ENCODE data around the gene NMNAT3.

The NMNAT3 gene

GRCh38 chr3:139694542-139694941 lies 16.8 kb upstream of the NMNAT3 start:
- Histone ChIP-seq H3K27ac (ENCODE audit: low read depth, low read length) (no peak overlapping the region), H3K27me3 (ENCODE audit: control insufficient read depth in 1 of 2, insufficient read depth in 2 of 2, low read length in 2 of 2) (no peaks in the 10 kb centered on the region), H3K9me3 (ENCODE audit: low read length) (no peaks in the 10 kb centered on the region), H3K9ac (ENCODE audit: low read length) (no peak overlapping the region), H3K36me3 (ENCODE audit: insufficient read depth, low read length) (no peaks in the 10 kb centered on the region), H3K4me3 (ENCODE audit: low read depth in 1 of 2, low read length in 2 of 2) (no peak overlapping the region), H3K4me1 (ENCODE audit: insufficient read depth, low read length) (no peaks in the 10 kb centered on the region)

GRCh38 chr3:139691619-139692018 lies 13.8 kb upstream of the NMNAT3 start:
- Histone ChIP-seq H3K9ac (ENCODE audit: low read length) (no peak overlapping the region), H3K36me3 (ENCODE audit: insufficient read depth, low read length) (no peaks in the 10 kb centered on the region), H3K9me3 (ENCODE audit: low read length) (no peaks in the 10 kb centered on the region), H3K4me1 (ENCODE audit: insufficient read depth, low read length) (no peaks in the 10 kb centered on the region), H3K27me3 (ENCODE audit: control insufficient read depth in 1 of 2, insufficient read depth in 2 of 2, low read length in 2 of 2) (no peaks in the 10 kb centered on the region), H3K4me3 (ENCODE audit: low read depth in 1 of 2, low read length in 2 of 2) (no peak overlapping the region), H3K27ac (ENCODE audit: low read depth, low read length) (no peak overlapping the region)

- Histone ChIP-seq H3K4me3 (ENCODE audit: low read depth in 1 of 2, low read length in 2 of 2) (no peak overlapping the region), H3K27me3 (ENCODE audit: control insufficient read depth in 1 of 2, insufficient read depth in 2 of 2, low read length in 2 of 2) (no peaks in the 10 kb centered on the region), H3K27ac (ENCODE audit: low read depth, low read length) (no peak overlapping the region), H3K36me3 (ENCODE audit: insufficient read depth, low read length) (no peaks in the 10 kb centered on the region), H3K4me1 (ENCODE audit: insufficient read depth, low read length) (no peaks in the 10 kb centered on the region), H3K9ac (ENCODE audit: low read length) (no peak overlapping the region), H3K9me3 (ENCODE audit: low read length) (no peaks in the 10 kb centered on the region)
These were observed 12.0 kb upstream of the NMNAT3 start for GRCh38 chr3:139689708-139690228.

GRCh38 chr3:139689122-139689521 lies 11.3 kb upstream of the NMNAT3 start:
- H3K4me1 ChIP-seq (ENCODE audit: insufficient read depth, low read length) = no peaks in the 10 kb centered on the region
- no peak overlapping the region for H3K9ac ChIP-seq (ENCODE audit: low read length)
- no peaks in the 10 kb centered on the region for H3K36me3 ChIP-seq (ENCODE audit: insufficient read depth, low read length)
- H3K27ac ChIP-seq (ENCODE audit: low read depth, low read length) = no peak overlapping the region
- H3K27me3 ChIP-seq (ENCODE audit: control insufficient read depth in 1 of 2, insufficient read depth in 2 of 2, low read length in 2 of 2) = no peaks in the 10 kb centered on the region
- no peaks in the 10 kb centered on the region for H3K9me3 ChIP-seq (ENCODE audit: low read length)
- no peak overlapping the region for H3K4me3 ChIP-seq (ENCODE audit: low read depth in 1 of 2, low read length in 2 of 2)

GRCh38 chr3:139687431-139687830 lies 9.7 kb upstream of the NMNAT3 start:
- Histone ChIP-seq H3K4me3 (ENCODE audit: low read depth in 1 of 2, low read length in 2 of 2) (no peak overlapping the region), H3K27me3 (ENCODE audit: control insufficient read depth in 1 of 2, insufficient read depth in 2 of 2, low read length in 2 of 2) (no peaks in the 10 kb centered on the region), H3K4me1 (ENCODE audit: insufficient read depth, low read length) (no peaks in the 10 kb centered on the region), H3K36me3 (ENCODE audit: insufficient read depth, low read length) (no peaks in the 10 kb centered on the region), H3K9ac (ENCODE audit: low read length) (no peak overlapping the region), H3K9me3 (ENCODE audit: low read length) (no peaks in the 10 kb centered on the region), H3K27ac (ENCODE audit: low read depth, low read length) (no peak overlapping the region)

GRCh38 chr3:139686624-139687023 lies 8.9 kb upstream of the NMNAT3 start:
- no peak overlapping the region for H3K9ac ChIP-seq (ENCODE audit: low read length)
- no peaks in the 10 kb centered on the region for H3K36me3 ChIP-seq (ENCODE audit: insufficient read depth, low read length)
- no peaks in the 10 kb centered on the region for H3K9me3 ChIP-seq (ENCODE audit: low read length)
- no peak overlapping the region for H3K27ac ChIP-seq (ENCODE audit: low read depth, low read length)
- no peaks in the 10 kb centered on the region for H3K4me1 ChIP-seq (ENCODE audit: insufficient read depth, low read length)
- H3K4me3 ChIP-seq (ENCODE audit: low read depth in 1 of 2, low read length in 2 of 2) = no peak overlapping the region
- H3K27me3 ChIP-seq (ENCODE audit: control insufficient read depth in 1 of 2, insufficient read depth in 2 of 2, low read length in 2 of 2) = no peaks in the 10 kb centered on the region

- H3K36me3 ChIP-seq (ENCODE audit: insufficient read depth, low read length) = no peaks in the 10 kb centered on the region
- no peaks in the 10 kb centered on the region for H3K9me3 ChIP-seq (ENCODE audit: low read length)
- H3K27ac ChIP-seq (ENCODE audit: low read depth, low read length) = no peak overlapping the region
- H3K4me3 ChIP-seq (ENCODE audit: low read depth in 1 of 2, low read length in 2 of 2) = no peak overlapping the region
- H3K27me3 ChIP-seq (ENCODE audit: control insufficient read depth in 1 of 2, insufficient read depth in 2 of 2, low read length in 2 of 2) = no peaks in the 10 kb centered on the region
- H3K9ac ChIP-seq (ENCODE audit: low read length) = no peak overlapping the region
- no peaks in the 10 kb centered on the region for H3K4me1 ChIP-seq (ENCODE audit: insufficient read depth, low read length)
These were observed 8.4 kb upstream of the NMNAT3 start for GRCh38 chr3:139686206-139686605.

- no peaks in the 10 kb centered on the region for H3K27me3 ChIP-seq (ENCODE audit: control insufficient read depth in 1 of 2, insufficient read depth in 2 of 2, low read length in 2 of 2)
- no peaks in the 10 kb centered on the region for H3K9me3 ChIP-seq (ENCODE audit: low read length)
- peaks cover 10% of the 10 kb centered on the region for H3K4me1 ChIP-seq (ENCODE audit: insufficient read depth, low read length)
- H3K4me3 ChIP-seq (ENCODE audit: low read depth in 1 of 2, low read length in 2 of 2) = no peak overlapping the region
- no peak overlapping the region for H3K27ac ChIP-seq (ENCODE audit: low read depth, low read length)
- H3K9ac ChIP-seq (ENCODE audit: low read length) = no peak overlapping the region
- H3K36me3 ChIP-seq (ENCODE audit: insufficient read depth, low read length) = no peaks in the 10 kb centered on the region
These were observed 1.5 kb upstream of the NMNAT3 start for GRCh38 chr3:139679220-139679775.

- peaks cover 10% of the 10 kb centered on the region for H3K4me1 ChIP-seq (ENCODE audit: insufficient read depth, low read length)
- H3K9ac ChIP-seq (ENCODE audit: low read length) = peak overlapping the region; percentile 26
- peak overlapping the region; percentile 81 to 89 for H3K4me3 ChIP-seq (ENCODE audit: low read depth in 1 of 2, low read length in 2 of 2)
- H3K36me3 ChIP-seq (ENCODE audit: insufficient read depth, low read length) = no peaks in the 10 kb centered on the region
- H3K9me3 ChIP-seq (ENCODE audit: low read length) = no peaks in the 10 kb centered on the region
- H3K27ac ChIP-seq (ENCODE audit: low read depth, low read length) = no peak overlapping the region
- no peaks in the 10 kb centered on the region for H3K27me3 ChIP-seq (ENCODE audit: control insufficient read depth in 1 of 2, insufficient read depth in 2 of 2, low read length in 2 of 2)
These were observed 962 bp downstream of the NMNAT3 start for GRCh38 chr3:139676632-139677387.

- Histone ChIP-seq H3K27me3 (ENCODE audit: control insufficient read depth in 1 of 2, insufficient read depth in 2 of 2, low read length in 2 of 2) (no peaks in the 10 kb centered on the region), H3K9me3 (ENCODE audit: low read length) (no peaks in the 10 kb centered on the region), H3K4me3 (ENCODE audit: low read depth in 1 of 2, low read length in 2 of 2) (no peak overlapping the region), H3K27ac (ENCODE audit: low read depth, low read length) (no peak overlapping the region), H3K4me1 (ENCODE audit: insufficient read depth, low read length) (peaks cover 10% of the 10 kb centered on the region), H3K36me3 (ENCODE audit: insufficient read depth, low read length) (no peaks in the 10 kb centered on the region), H3K9ac (ENCODE audit: low read length) (no peak overlapping the region)
These were observed 1.7 kb downstream of the NMNAT3 start for GRCh38 chr3:139676108-139676507.

GRCh38 chr3:139675327-139675726 lies 2.4 kb downstream of the NMNAT3 start:
- no peaks in the 10 kb centered on the region for H3K36me3 ChIP-seq (ENCODE audit: insufficient read depth, low read length)
- no peak overlapping the region for H3K4me3 ChIP-seq (ENCODE audit: low read depth in 1 of 2, low read length in 2 of 2)
- no peak overlapping the region for H3K27ac ChIP-seq (ENCODE audit: low read depth, low read length)
- no peaks in the 10 kb centered on the region for H3K27me3 ChIP-seq (ENCODE audit: control insufficient read depth in 1 of 2, insufficient read depth in 2 of 2, low read length in 2 of 2)
- no peak overlapping the region for H3K9ac ChIP-seq (ENCODE audit: low read length)
- H3K9me3 ChIP-seq (ENCODE audit: low read length) = no peaks in the 10 kb centered on the region
- peaks cover 10% of the 10 kb centered on the region for H3K4me1 ChIP-seq (ENCODE audit: insufficient read depth, low read length)

Data from muscle layer of colon (tissue), 2 donors.